CD14-positive monocyte (primary cell): ENCODE measurements around the gene SLC6A2. TPM values are rescaled to one million over a fixed set of nuclear protein-coding genes. Genes with fewer than 3 reads are reported as not detected.

Experiments
- DNase-seq, 3 donors: peaks; one replicate each; pipeline ENCODE4 v3.0.0-alpha.2; 2011 to 2022
- H2AFZ ChIP-seq: 2 replicates; pipeline ENCODE4 v1.6.0; 2012; ENCODE audit warnings: mild to moderate bottlenecking, low read depth, low read length, inconsistent platforms; ENCODE audit not compliant: insufficient read depth, poor library complexity, severe bottlenecking
- H3K27ac ChIP-seq, 2 donors: 1 replicate in 1 of 2; 2 replicates in 1 of 2; pipeline ENCODE4 v1.5.1; 2012 to 2013; ENCODE audit warnings: low read length in 2 of 2, control low read depth in 1 of 2, inconsistent platforms in 1 of 2, low read depth in 1 of 2, mild to moderate bottlenecking in 1 of 2
- H3K27me3 ChIP-seq, 2 donors: one replicate each; pipeline versions ENCODE4 v1.6.0 to v1.6.1; 2011 to 2013; ENCODE audit warnings: low read length in 2 of 2; ENCODE audit not compliant: control insufficient read depth in 2 of 2, insufficient read depth in 2 of 2
- H3K36me3 ChIP-seq, 2 donors: replicated peaks in 1 of 2; 1 replicate in 1 of 2; 2 replicates in 1 of 2; pipeline versions ENCODE4 v1.5.1 to v1.6.1; 2012 to 2013; ENCODE audit warnings: low read length in 2 of 2, control low read depth in 1 of 2, inconsistent platforms in 1 of 2, mild to moderate bottlenecking in 1 of 2; ENCODE audit not compliant: insufficient read depth in 2 of 2, control insufficient read depth in 1 of 2
- H3K4me1 ChIP-seq, 2 donors: 1 replicate in 1 of 2; 2 replicates in 1 of 2; pipeline versions ENCODE4 v1.5.1 to v1.6.1; 2012 to 2013; ENCODE audit warnings: low read length in 2 of 2, control low read depth in 1 of 2, inconsistent platforms in 1 of 2, mild to moderate bottlenecking in 1 of 2, moderate library complexity in 1 of 2; ENCODE audit not compliant: insufficient read depth in 2 of 2, control insufficient read depth in 1 of 2
- H3K4me2 ChIP-seq: replicated peaks from 2 replicates; pipeline ENCODE3; 2012; ENCODE audit warnings: low read length, moderate library complexity, mild to moderate bottlenecking; ENCODE audit not compliant: poor library complexity, severe bottlenecking; ENCODE audit errors: extremely low read depth
- H3K4me3 ChIP-seq, 3 experiments: fragments of 200-600 bp in 1 of 3; sonication (generic) in 1 of 3; replicated peaks in 1 of 3; 1 replicate in 2 of 3; 2 replicates in 1 of 3; pipeline ENCODE4 v1.5.1; 2011 to 2013; ENCODE audit warnings: low read length in 3 of 3, mild to moderate bottlenecking in 3 of 3, control low read depth in 2 of 3, low read depth in 2 of 3, inconsistent platforms in 1 of 3, moderate library complexity in 1 of 3
- H3K79me2 ChIP-seq: 2 replicates; pipeline ENCODE4 v1.6.0; 2012; ENCODE audit warnings: mild to moderate bottlenecking, control low read depth, inconsistent platforms, low read length, moderate library complexity; ENCODE audit not compliant: insufficient read depth
- H3K9ac ChIP-seq: 2 replicates; pipeline ENCODE4 v1.6.0; 2017; ENCODE audit warnings: low read length, mild to moderate bottlenecking; ENCODE audit not compliant: insufficient read depth, poor library complexity, severe bottlenecking
- H3K9me3 ChIP-seq, 2 donors: replicated peaks in 1 of 2; 1 replicate in 1 of 2; 2 replicates in 1 of 2; pipeline versions ENCODE4 v1.5.1 to v1.6.1; 2012 to 2013; ENCODE audit warnings: low read length in 2 of 2, control low read depth in 1 of 2; ENCODE audit not compliant: control insufficient read depth in 1 of 2, insufficient read depth in 1 of 2
- H4K20me1 ChIP-seq: 2 replicates; pipeline ENCODE4 v1.6.0; 2012; ENCODE audit warnings: mild to moderate bottlenecking, low read length, control low read depth, moderate library complexity; ENCODE audit not compliant: insufficient read depth
- H3K27ac Mint-ChIP-seq, 7 donors: one replicate each; pipeline ENCODE4 v1.8.0; 2020; ENCODE audit warnings: mild to moderate bottlenecking in 7 of 7, mixed read lengths in 7 of 7, moderate library complexity in 6 of 7, inconsistent platforms in 2 of 7
- H3K27me3 Mint-ChIP-seq, 3 donors: one replicate each; pipeline ENCODE4 v1.8.0; 2021 to 2022; ENCODE audit warnings: low read depth in 3 of 3, mild to moderate bottlenecking in 3 of 3, mixed read lengths in 3 of 3, moderate library complexity in 3 of 3, inconsistent platforms in 1 of 3
- H3K36me3 Mint-ChIP-seq, 2 donors: one replicate each; pipeline ENCODE4 v1.8.0; 2020; ENCODE audit warnings: mixed read lengths in 2 of 2, inconsistent platforms in 1 of 2, mild to moderate bottlenecking in 1 of 2
- H3K4me1 Mint-ChIP-seq: one replicate; pipeline ENCODE4 v1.8.0; 2020; ENCODE audit warnings: mild to moderate bottlenecking, mixed read lengths
- H3K4me3 Mint-ChIP-seq, 2 donors: one replicate each; pipeline ENCODE4 v1.8.0; 2020; ENCODE audit warnings: mild to moderate bottlenecking in 2 of 2, mixed read lengths in 2 of 2, moderate library complexity in 1 of 2
- H3K9me3 Mint-ChIP-seq, 7 donors: one replicate each; pipeline ENCODE4 v1.8.0; 2020 to 2022; ENCODE audit warnings: mixed read lengths in 7 of 7, mild to moderate bottlenecking in 6 of 7, moderate library complexity in 6 of 7, inconsistent platforms in 2 of 7
- WGBS: methylation state at CpG from one replicate; pipeline ENCODE4 v1.1.5; 2013; ENCODE audit warnings: missing lambda C conversion rate; ENCODE audit not compliant: insufficient coverage; 5-methylcytosine and 5-hydroxymethylcytosine counted together
- intact Hi-C, 2 donors: fragments of 100-400 bp; cut with micrococcal nuclease; formaldehyde crosslinking; loops; one replicate each; pipeline versions ENCODE4 v1.15.0 to v1.15.1; 2023
- polyA plus RNA-seq, 3 donors: library from polyadenylated mRNA; depleted of rRNA in 1 of 3; unstranded in 2 of 3; stranded (reverse) in 1 of 3; fragments of 300-500 nt in 2 of 3; fragments of >200 nt in 1 of 3; fragmentation: Illumina TruSeq in 2 of 3; gene quantifications; 1 replicate in 2 of 3; 2 replicates in 1 of 3; pipeline ENCODE4 v1.2.3, GENCODE V29; 2012 to 2021
- TF ChIP-seq, protein P1 (sequence below): fragments of 200-600 bp; IDR thresholded peaks from one replicate; pipeline ENCODE4 v1.8.0; 2022; ENCODE audit warnings: antibody characterized with exemption, mild to moderate bottlenecking

Gene SLC6A2
- polyA plus RNA-seq, 3 donors: not detected

DNA sequence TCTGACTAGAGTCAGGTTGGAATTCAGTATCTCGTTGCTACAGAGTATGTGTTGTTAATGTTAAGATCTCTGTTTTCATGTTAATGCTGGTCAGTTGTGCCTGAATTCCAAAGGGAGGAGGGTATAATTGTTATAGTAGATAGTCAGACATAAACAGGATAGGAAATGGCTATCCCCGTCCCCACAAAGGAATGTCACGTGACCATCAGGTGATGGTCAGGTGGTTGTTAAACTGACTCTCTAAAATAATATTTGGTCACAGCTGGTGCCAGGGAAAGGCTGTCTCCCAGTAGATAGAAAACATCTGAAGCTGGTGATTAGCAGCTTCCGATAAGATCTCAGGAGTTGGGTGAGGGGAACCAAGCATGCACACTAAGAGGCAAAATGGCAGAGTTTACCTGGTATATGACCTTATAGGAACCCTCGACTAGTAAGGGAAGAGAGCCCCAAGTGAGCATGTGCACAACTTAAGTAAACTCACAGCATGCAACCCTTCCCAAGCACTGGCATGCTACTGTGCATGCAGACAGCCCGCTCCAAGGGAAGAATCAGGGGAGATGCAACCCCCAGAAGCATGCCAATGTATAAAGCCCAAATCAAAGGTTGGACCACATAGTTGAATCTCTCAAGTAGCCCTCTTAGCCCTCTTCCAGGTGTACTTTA, 27.4 kb upstream of the SLC6A2 start:
- peaks cover 0 to 4% (median 0%) of the 10 kb centered on the region in 3 donors for H3K27me3 Mint-ChIP-seq

DNA sequence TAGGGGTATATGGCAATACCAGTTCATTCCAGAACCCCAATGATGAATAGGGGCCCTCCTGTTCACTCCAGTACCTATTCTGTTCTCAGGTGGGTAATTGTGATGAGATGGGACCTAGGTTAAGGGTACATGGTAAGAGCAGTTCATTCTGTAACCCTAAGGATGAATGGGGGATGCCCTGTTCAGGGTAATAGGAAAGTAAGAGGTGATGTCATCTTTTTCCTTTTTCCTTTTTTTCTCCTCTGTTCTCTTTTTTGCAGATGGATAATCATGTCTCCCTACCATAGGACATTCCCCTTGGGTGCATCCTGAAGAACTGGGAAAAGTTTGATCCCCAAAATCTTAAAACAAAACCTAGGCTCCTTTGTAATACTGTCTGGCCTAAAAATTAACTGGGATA, 25.0 kb upstream of the SLC6A2 start:
- no peak overlapping the region for H3K4me3 Mint-ChIP-seq
- H3K27me3 Mint-ChIP-seq: peaks cover 0 to 2% (median 0%) of the 10 kb centered on the region in 3 donors
- peaks cover 0 to 3% of the 10 kb centered on the region in 2 donors for H3K9me3 ChIP-seq
- H3K79me2 ChIP-seq: no peaks in the 10 kb centered on the region
- DNase-seq: no peak
- H3K36me3 Mint-ChIP-seq: no peaks in the 10 kb centered on the region
- no peak overlapping the region for H3K4me3 ChIP-seq
- peaks cover 8% of the 10 kb centered on the region for H3K4me1 Mint-ChIP-seq
- no peak overlapping the region for H3K27ac Mint-ChIP-seq
- H3K9me3 Mint-ChIP-seq: peaks cover 0 to 15% (median 3%) of the 10 kb centered on the region in 7 donors
- no peak overlapping the region for H3K27ac ChIP-seq
- no peaks in the 10 kb centered on the region for H3K36me3 ChIP-seq
- no peak overlapping the region for H3K9ac ChIP-seq
- H3K4me1 ChIP-seq: peaks cover 0 to 6% of the 10 kb centered on the region in 2 donors
- H4K20me1 ChIP-seq: no peaks in the 10 kb centered on the region
- H3K27me3 ChIP-seq: no peaks in the 10 kb centered on the region
- TF ChIP-seq, protein P1, sequence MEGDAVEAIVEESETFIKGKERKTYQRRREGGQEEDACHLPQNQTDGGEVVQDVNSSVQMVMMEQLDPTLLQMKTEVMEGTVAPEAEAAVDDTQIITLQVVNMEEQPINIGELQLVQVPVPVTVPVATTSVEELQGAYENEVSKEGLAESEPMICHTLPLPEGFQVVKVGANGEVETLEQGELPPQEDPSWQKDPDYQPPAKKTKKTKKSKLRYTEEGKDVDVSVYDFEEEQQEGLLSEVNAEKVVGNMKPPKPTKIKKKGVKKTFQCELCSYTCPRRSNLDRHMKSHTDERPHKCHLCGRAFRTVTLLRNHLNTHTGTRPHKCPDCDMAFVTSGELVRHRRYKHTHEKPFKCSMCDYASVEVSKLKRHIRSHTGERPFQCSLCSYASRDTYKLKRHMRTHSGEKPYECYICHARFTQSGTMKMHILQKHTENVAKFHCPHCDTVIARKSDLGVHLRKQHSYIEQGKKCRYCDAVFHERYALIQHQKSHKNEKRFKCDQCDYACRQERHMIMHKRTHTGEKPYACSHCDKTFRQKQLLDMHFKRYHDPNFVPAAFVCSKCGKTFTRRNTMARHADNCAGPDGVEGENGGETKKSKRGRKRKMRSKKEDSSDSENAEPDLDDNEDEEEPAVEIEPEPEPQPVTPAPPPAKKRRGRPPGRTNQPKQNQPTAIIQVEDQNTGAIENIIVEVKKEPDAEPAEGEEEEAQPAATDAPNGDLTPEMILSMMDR: no peak
- H3K4me2 ChIP-seq: no peak overlapping the region
- H2AFZ ChIP-seq: no peak overlapping the region
- intact Hi-C loops: no loop called here

More for the DNA sequence above, 27.4 kb upstream of the SLC6A2 start:
- H3K4me1 ChIP-seq: no peaks in the 10 kb centered on the region
- no peak for DNase-seq
- peaks cover 0 to 15% (median 3%) of the 10 kb centered on the region in 7 donors for H3K9me3 Mint-ChIP-seq
- H3K36me3 ChIP-seq: no peaks in the 10 kb centered on the region
- no peak overlapping the region for H3K27ac ChIP-seq
- no peaks in the 10 kb centered on the region for H4K20me1 ChIP-seq
- H3K27me3 ChIP-seq: no peaks in the 10 kb centered on the region
- H3K9ac ChIP-seq: no peak overlapping the region
- no peak overlapping the region for H3K4me3 ChIP-seq
- 93% methylated on average over 3 of the region's 6 CpGs for WGBS
- no peaks in the 10 kb centered on the region for H3K79me2 ChIP-seq
- H3K9me3 ChIP-seq: peaks cover 0 to 3% of the 10 kb centered on the region in 2 donors
- H3K27ac Mint-ChIP-seq: no peak overlapping the region
- intact Hi-C loops: no loop called here
- H2AFZ ChIP-seq: no peak overlapping the region
- no peak overlapping the region for H3K4me3 Mint-ChIP-seq
- H3K4me1 Mint-ChIP-seq: no peaks in the 10 kb centered on the region
- TF ChIP-seq, protein P1: no peak
- H3K4me2 ChIP-seq: no peak overlapping the region
- no peaks in the 10 kb centered on the region for H3K36me3 Mint-ChIP-seq
